Measurements from ENCODE around the gene ZIC1. TPM values are rescaled to one million over a fixed set of nuclear protein-coding genes. Genes with fewer than 3 reads are reported as not detected.

Gene ZIC1
- total and polyA plus RNA-seq, 2 donors (not counting 1 experiment from before 2014, with no cell fraction given), result not detected

DNA sequence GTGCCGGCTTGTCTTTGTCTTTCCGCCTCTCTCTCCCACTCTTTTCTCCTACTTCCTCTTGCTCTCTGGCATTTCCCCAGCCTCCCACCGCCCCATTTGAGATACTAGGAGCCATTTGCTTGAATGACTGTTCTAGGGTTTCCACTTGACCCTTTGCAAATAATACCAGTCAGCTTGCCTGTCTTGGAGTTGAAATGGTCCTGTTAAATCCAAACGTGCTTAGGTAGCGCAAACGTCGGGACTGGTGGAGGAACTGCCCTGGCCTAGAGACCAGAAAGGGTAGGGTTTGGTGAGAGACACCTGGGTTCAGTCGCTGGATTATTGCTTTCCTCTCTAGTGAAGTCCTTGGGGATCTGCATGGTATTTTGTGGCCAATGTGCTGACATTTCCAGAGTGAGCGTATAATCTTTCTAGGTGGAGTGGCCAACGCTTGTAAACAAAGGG, 10.6 kb downstream of the ZIC1 start:
- H3K4me3 ChIP-seq (ENCODE audit: control extremely low read depth in 1 of 5, extremely low read depth in 1 of 5, insufficient read depth in 1 of 5, low read depth in 2 of 5, low read length in 4 of 5), result no peak overlapping the region
- H3K36me3 ChIP-seq (replicated peaks in 1 of 2; ENCODE audit: control extremely low read depth in 1 of 2, control insufficient read depth in 1 of 2, extremely low read depth in 1 of 2, insufficient read depth in 2 of 2, low read length in 1 of 2), result no peaks in the 10 kb centered on the region
- H3K9me3 Mint-ChIP-seq (ENCODE audit: insufficient read depth), result peaks cover 2% of the 10 kb centered on the region
- H3K4me1 ChIP-seq (ENCODE audit: control insufficient read depth in 2 of 2, insufficient read depth in 2 of 2, low read length in 2 of 2), result peaks cover 5 to 7% of the 10 kb centered on the region in 2 donors
- H3K27me3 Mint-ChIP-seq, result peaks cover 73% of the 10 kb centered on the region
- H2AFZ ChIP-seq (ENCODE audit: insufficient read depth, low read depth, low read length, poor library complexity, severe bottlenecking), result no peak overlapping the region
- TF ChIP-seq CTCF (IDR thresholded peaks at IDR 0.05) (no peak), EZH2 (IDR thresholded peaks at IDR 0.05; ENCODE audit: borderline replicate concordance, insufficient read depth, low read depth, low read length, poor library complexity, severe bottlenecking) (no peak)
- H3K27me3 ChIP-seq (replicated peaks in 1 of 4; ENCODE audit: control extremely low read depth in 1 of 4, control insufficient read depth in 3 of 4, insufficient read depth in 4 of 4, low read length in 3 of 4), result peaks cover 2 to 71% (median 50%) of the 10 kb centered on the region in 4 experiments
- no peak overlapping the region for H3K4me3 Mint-ChIP-seq
- ATAC-seq (ENCODE audit: low read depth) (no peak), DNase-seq (no peak)
- H3K27ac ChIP-seq (ENCODE audit: low read length in 2 of 2), result no peak overlapping the region
- H3K27ac Mint-ChIP-seq, result no peak overlapping the region
- H3K79me2 ChIP-seq (ENCODE audit: control insufficient read depth, insufficient read depth, low read length), result no peaks in the 10 kb centered on the region
- H3K4me2 ChIP-seq (replicated peaks; ENCODE audit: low read depth, low read length, poor library complexity, severe bottlenecking), result no peak overlapping the region
- ChIA-PET POLR2A (no interaction called here), CTCF (no interaction called here)
- H4K20me1 ChIP-seq (ENCODE audit: control insufficient read depth, insufficient read depth, low read length, poor library complexity, severe bottlenecking), result no peaks in the 10 kb centered on the region
- 26% methylated on average over 8 of the region's 10 CpGs for WGBS (ENCODE audit: insufficient coverage)
- intact Hi-C loops (cut with micrococcal nuclease), result no loop called here
- no peak overlapping the region for H3K9ac ChIP-seq (ENCODE audit: low read length)
- H3K4me1 Mint-ChIP-seq, result peaks cover 4% of the 10 kb centered on the region
- peaks cover 0 to 45% (median 0%) of the 10 kb centered on the region in 3 donors for H3K9me3 ChIP-seq (ENCODE audit: control extremely low read depth in 1 of 3, control insufficient read depth in 2 of 3, insufficient read depth in 1 of 3, low read length in 2 of 3)

DNA sequence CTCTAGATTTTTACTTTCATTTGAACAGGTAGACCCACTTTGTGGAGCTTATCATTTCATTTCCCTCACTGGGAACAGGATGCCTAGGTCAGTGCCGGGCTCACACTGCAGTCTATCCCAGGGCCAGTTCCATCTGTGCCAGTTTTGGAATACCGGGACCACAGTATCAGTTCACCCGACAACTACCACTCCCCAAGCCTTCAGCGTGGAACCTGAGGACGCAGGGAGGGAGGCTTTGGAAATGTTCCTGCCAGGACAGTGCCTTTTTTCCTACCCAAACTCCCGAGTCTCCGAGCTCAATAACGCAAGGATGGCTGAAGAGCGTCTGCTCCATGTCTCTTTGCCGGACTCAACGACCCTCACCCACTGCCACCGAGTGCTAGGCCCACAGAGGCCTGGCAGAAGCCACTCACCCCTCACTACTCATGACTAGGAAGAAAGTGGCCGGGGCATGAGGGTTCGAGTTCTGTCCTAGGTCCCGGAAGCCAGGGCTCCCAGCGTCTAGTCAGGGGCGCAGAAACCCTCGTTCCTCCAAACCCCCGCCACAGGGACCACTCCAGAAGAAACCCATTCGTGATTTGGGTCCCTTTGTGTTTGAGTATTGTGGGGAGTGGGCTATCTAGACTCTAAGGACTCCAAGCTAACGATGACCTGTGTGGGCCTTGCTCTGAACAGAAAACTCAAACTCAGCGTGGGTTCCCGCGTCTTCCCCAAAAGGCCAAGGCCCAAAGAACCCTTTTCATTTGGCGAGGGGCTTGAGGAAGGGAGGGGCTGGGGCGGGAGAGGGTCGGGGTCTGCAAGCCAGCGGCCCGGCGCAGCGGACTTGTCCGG, 11.4 kb downstream of the ZIC1 start:
- Histone ChIP-seq H3K4me2 (replicated peaks; ENCODE audit: low read depth, low read length, poor library complexity, severe bottlenecking) (no peak overlapping the region), H3K9ac (ENCODE audit: low read length) (no peak overlapping the region), H3K9me3 (ENCODE audit: control extremely low read depth in 1 of 3, control insufficient read depth in 2 of 3, insufficient read depth in 1 of 3, low read length in 2 of 3) (peaks cover 0 to 45% (median 0%) of the 10 kb centered on the region in 3 donors), H2AFZ (ENCODE audit: insufficient read depth, low read depth, low read length, poor library complexity, severe bottlenecking) (no peak overlapping the region), H4K20me1 (ENCODE audit: control insufficient read depth, insufficient read depth, low read length, poor library complexity, severe bottlenecking) (no peaks in the 10 kb centered on the region), H3K4me3 (ENCODE audit: control extremely low read depth in 1 of 5, extremely low read depth in 1 of 5, insufficient read depth in 1 of 5, low read depth in 2 of 5, low read length in 4 of 5) (no peak overlapping the region), H3K4me1 (ENCODE audit: control insufficient read depth in 2 of 2, insufficient read depth in 2 of 2, low read length in 2 of 2) (peaks cover 5 to 7% of the 10 kb centered on the region in 2 donors), H3K27ac (ENCODE audit: low read length in 2 of 2) (no peak overlapping the region), H3K79me2 (ENCODE audit: control insufficient read depth, insufficient read depth, low read length) (no peaks in the 10 kb centered on the region), H3K36me3 (replicated peaks in 1 of 2; ENCODE audit: control extremely low read depth in 1 of 2, control insufficient read depth in 1 of 2, extremely low read depth in 1 of 2, insufficient read depth in 2 of 2, low read length in 1 of 2) (no peaks in the 10 kb centered on the region), H3K27me3 (replicated peaks in 1 of 4; ENCODE audit: control extremely low read depth in 1 of 4, control insufficient read depth in 3 of 4, insufficient read depth in 4 of 4, low read length in 3 of 4) (peaks cover 0 to 68% (median 50%) of the 10 kb centered on the region in 4 experiments)
- ATAC-seq (ENCODE audit: low read depth) (no peak), DNase-seq (no peak)
- Mint-ChIP-seq H3K4me3 (no peak overlapping the region), H3K9me3 (ENCODE audit: insufficient read depth) (peaks cover 2% of the 10 kb centered on the region), H3K4me1 (peaks cover 4% of the 10 kb centered on the region), H3K27ac (no peak overlapping the region), H3K27me3 (peaks cover 74% of the 10 kb centered on the region)
- intact Hi-C loops (cut with micrococcal nuclease), result no loop called here
- ChIA-PET CTCF (no interaction called here), POLR2A (no interaction called here)
- 16% methylated on average over 23 of the region's 32 CpGs for whole genome bisulfite sequencing (ENCODE audit: insufficient coverage)
- TF ChIP-seq CTCF (IDR thresholded peaks at IDR 0.05) (no peak), EZH2 (IDR thresholded peaks at IDR 0.05; ENCODE audit: borderline replicate concordance, insufficient read depth, low read depth, low read length, poor library complexity, severe bottlenecking) (no peak)

All from B cell (primary cell).